ENCODE measurements around the gene SGF29. TPM values are rescaled to one million over a fixed set of nuclear protein-coding genes. Genes with fewer than 3 reads are reported as not detected.
A peak's percentile ranks its signal among the peaks of the same experiment; 100 is the strongest.
"Not testable (repeated sequence)": the region's sequence is repeated elsewhere in the genome, so short reads cannot be mapped to it uniquely, and the experiment has no call there.

SGF29 gene
- total RNA-seq, 1 donor = 11.9 TPM

GRCh38 chr16:28563218-28563617, 9.5 kb downstream of the SGF29 start:
- DNase-seq (ENCODE audit: low read depth) = no peak
- TF ChIP-seq CTCF (IDR thresholded peaks at IDR 0.05; ENCODE audit: insufficient read depth, low read length) = no peak
- H3K4me3 ChIP-seq (ENCODE audit: low read depth, low read length) = no peak overlapping the region

GRCh38 chr16:28566233-28566925, 12.7 kb downstream of the SGF29 start:
- H3K4me3 ChIP-seq (ENCODE audit: low read depth, low read length); DNase-seq (ENCODE audit: low read depth): not testable (repeated sequence)

GRCh38 chr16:28567292-28567691, 13.6 kb downstream of the SGF29 start:
- no peak for DNase-seq (ENCODE audit: low read depth)
- no peak for TF ChIP-seq CTCF (IDR thresholded peaks at IDR 0.05; ENCODE audit: insufficient read depth, low read length)
- H3K4me3 ChIP-seq (ENCODE audit: low read depth, low read length) = no peak overlapping the region

- DNase-seq (ENCODE audit: low read depth) = peak; percentile 19
- no peak overlapping the region for H3K4me3 ChIP-seq (ENCODE audit: low read depth, low read length)
- no peak for TF ChIP-seq CTCF (IDR thresholded peaks at IDR 0.05; ENCODE audit: insufficient read depth, low read length)
These were observed 15.3 kb downstream of the SGF29 start for GRCh38 chr16:28569021-28569420.

- no peak overlapping the region for H3K4me3 ChIP-seq (ENCODE audit: low read depth, low read length)
- DNase-seq (ENCODE audit: low read depth) = no peak
- TF ChIP-seq CTCF (IDR thresholded peaks at IDR 0.05; ENCODE audit: insufficient read depth, low read length) = no peak
These were observed 16.4 kb downstream of the SGF29 start for GRCh38 chr16:28569968-28570752.

GRCh38 chr16:28572696-28573510, 19.2 kb downstream of the SGF29 start:
- TF ChIP-seq CTCF (IDR thresholded peaks at IDR 0.05; ENCODE audit: insufficient read depth, low read length) = no peak
- H3K4me3 ChIP-seq (ENCODE audit: low read depth, low read length) = no peak overlapping the region
- peak; percentile 4 for DNase-seq (ENCODE audit: low read depth)
